COLO668 (cell line): ENCODE data around the gene EN1.

Experiments
- DNase-seq: peaks from one replicate; lab custom pipeline; 2025; ENCODE audit not compliant: unreplicated experiment; lab: John Stamatoyannopoulos, UW

The EN1 gene

GRCh38 chr2:118846953-118847761 lies at the start of gene EN1:
Gene EN1, minus strand, starts transcription at chr2:118847648. Its CDS starts 481 bp downstream, at chr2:118847167.
- DNase-seq: peak; percentile 32

- DNase-seq: no peak
These were observed 45.7 kb upstream of the EN1 start for GRCh38 chr2:118893100-118893499.

- no peak for DNase-seq
These were observed 42.5 kb upstream of the EN1 start for GRCh38 chr2:118889995-118890394.

GRCh38 chr2:118883792-118884191 lies 36.3 kb upstream of the EN1 start:
- no peak for DNase-seq

GRCh38 chr2:118882693-118883336 lies 35.4 kb upstream of the EN1 start:
- DNase-seq: peak; percentile 25

- peak; percentile 52 for DNase-seq
These were observed 34.2 kb upstream of the EN1 start for GRCh38 chr2:118881490-118882129.

- no peak for DNase-seq
These were observed 33.1 kb upstream of the EN1 start for GRCh38 chr2:118880501-118880900.

GRCh38 chr2:118878531-118879149 lies 31.2 kb upstream of the EN1 start:
- DNase-seq: no peak

GRCh38 chr2:118875318-118875717 lies 27.9 kb upstream of the EN1 start:
- DNase-seq: no peak

GRCh38 chr2:118874324-118874723 lies 26.9 kb upstream of the EN1 start:
- DNase-seq: no peak

GRCh38 chr2:118865106-118865505 lies 17.7 kb upstream of the EN1 start:
- no peak for DNase-seq

GRCh38 chr2:118864207-118864606 lies 16.8 kb upstream of the EN1 start:
- DNase-seq: no peak

GRCh38 chr2:118861731-118862130 lies 14.3 kb upstream of the EN1 start:
- no peak for DNase-seq

- DNase-seq: no peak
These were observed 13.8 kb upstream of the EN1 start for GRCh38 chr2:118861242-118861641.

GRCh38 chr2:118860506-118860905 lies 13.1 kb upstream of the EN1 start:
- no peak for DNase-seq

- no peak for DNase-seq
These were observed 11.8 kb upstream of the EN1 start for GRCh38 chr2:118859157-118859770.

GRCh38 chr2:118858485-118859156 lies 11.2 kb upstream of the EN1 start:
- DNase-seq: no peak

- DNase-seq: no peak
These were observed 10.4 kb upstream of the EN1 start for GRCh38 chr2:118857677-118858484.

GRCh38 chr2:118856978-118857676 lies 9.7 kb upstream of the EN1 start:
- DNase-seq: no peak
